GM23338 (cell line): ENCODE results near the gene NECAP2. TPM values are rescaled to one million over a fixed set of nuclear protein-coding genes. Genes with fewer than 3 reads are reported as not detected.
"Not testable (repeated sequence)": the region's sequence is repeated elsewhere in the genome, so short reads cannot be mapped to it uniquely, and the experiment has no call there.

Experiments used
- ATAC-seq: fragments of 200-7000 bp; cut with Tn5 transposase; 3 replicates; pipeline ENCODE4 v1.9.1; 2020
- DNase-seq: peaks from one replicate; pipeline ENCODE4 v3.0.0-alpha.2; 2015; ENCODE audit warnings: low spot score
- H2AFZ ChIP-seq: fragments of 200-600 bp; sonication (generic); 2 replicates; pipeline ENCODE4 v1.8.0; 2016; ENCODE audit warnings: antibody characterized with exemption, mild to moderate bottlenecking, moderate library complexity
- H3F3A ChIP-seq: fragments of 200-600 bp; sonication (generic); replicated peaks from 2 replicates; pipeline ENCODE4 v1.8.0; 2017; ENCODE audit warnings: antibody characterized with exemption, mixed run types, low read depth
- H3K27ac ChIP-seq: fragments of 200-600 bp; sonication (generic); 2 replicates; pipeline ENCODE4 v1.6.1; 2016; ENCODE audit warnings: low read depth
- H3K27me3 ChIP-seq: fragments of 200-600 bp; sonication (generic); 2 replicates; pipeline ENCODE4 v1.8.0; 2016; ENCODE audit warnings: mild to moderate bottlenecking, mixed run types, moderate library complexity; ENCODE audit not compliant: insufficient read depth
- H3K36me3 ChIP-seq: fragments of 200-600 bp; sonication (generic); 2 replicates; pipeline ENCODE4 v1.8.0; 2016; ENCODE audit warnings: mild to moderate bottlenecking; ENCODE audit not compliant: insufficient read depth
- H3K4me1 ChIP-seq: fragments of 200-600 bp; sonication (generic); 2 replicates; pipeline ENCODE4 v1.8.0; 2016; ENCODE audit warnings: mild to moderate bottlenecking, moderate library complexity; ENCODE audit not compliant: insufficient read depth
- H3K4me2 ChIP-seq: fragments of 200-600 bp; sonication (generic); 2 replicates; pipeline ENCODE4 v1.7.1; 2017; ENCODE audit warnings: mixed run types
- H3K4me3 ChIP-seq: fragments of 200-600 bp; sonication (generic); 2 replicates; pipeline ENCODE4 v1.6.1; 2016; ENCODE audit warnings: mixed run types
- H3K79me2 ChIP-seq: fragments of 200-600 bp; sonication (generic); replicated peaks from 2 replicates; pipeline ENCODE4 v1.8.0; 2017; ENCODE audit warnings: mild to moderate bottlenecking; ENCODE audit not compliant: insufficient read depth
- H3K9me2 ChIP-seq: fragments of 200-600 bp; sonication (generic); 2 replicates; pipeline ENCODE4 v1.8.0; 2017; ENCODE audit not compliant: insufficient read depth
- H4K20me1 ChIP-seq: fragments of 200-600 bp; sonication (generic); replicated peaks from 2 replicates; pipeline ENCODE4 v1.8.0; 2017; ENCODE audit warnings: mild to moderate bottlenecking; ENCODE audit not compliant: insufficient read depth
- H3K27ac Mint-ChIP-seq: 2 replicates; pipeline ENCODE4 v1.8.0; 2020; ENCODE audit warnings: inconsistent platforms, mild to moderate bottlenecking, moderate library complexity, mixed read lengths
- H3K27me3 Mint-ChIP-seq: 3 replicates; pipeline ENCODE4 v1.8.0; 2022; ENCODE audit warnings: low read depth, mild to moderate bottlenecking, moderate library complexity, mixed read lengths, inconsistent platforms; ENCODE audit not compliant: insufficient read depth, poor library complexity
- H3K36me3 Mint-ChIP-seq: 3 replicates; pipeline ENCODE4 v1.8.0; 2021; ENCODE audit warnings: low read depth, mild to moderate bottlenecking, inconsistent platforms, moderate library complexity, mixed read lengths
- H3K4me1 Mint-ChIP-seq: 3 replicates; pipeline ENCODE4 v1.8.0; 2020; ENCODE audit warnings: mild to moderate bottlenecking, inconsistent platforms, mixed read lengths
- H3K4me3 Mint-ChIP-seq: 3 replicates; pipeline ENCODE4 v1.8.0; 2021; ENCODE audit warnings: moderate library complexity, mild to moderate bottlenecking, inconsistent platforms, mixed read lengths
- H3K9me3 Mint-ChIP-seq: 3 replicates; pipeline ENCODE4 v1.8.0; 2020; ENCODE audit warnings: moderate library complexity, mild to moderate bottlenecking, inconsistent platforms, mixed read lengths
- CREB1 ChIP-seq: fragments of 250-450 bp; sonication (Bioruptor Pico); IDR thresholded peaks from 2 replicates; pipeline ENCODE4 v1.5.0; 2020; ENCODE audit warnings: low read depth, mild to moderate bottlenecking, moderate library complexity
- NANOG ChIP-seq: IDR thresholded peaks from 2 replicates; pipeline ENCODE4 v1.6.1; 2016; ENCODE audit warnings: antibody characterized with exemption, borderline replicate concordance
- POLR2AphosphoS5 ChIP-seq: IDR thresholded peaks from 2 replicates; pipeline ENCODE4 v1.6.1; 2016; ENCODE audit warnings: antibody characterized with exemption, low read depth
- STAT1 ChIP-seq: IDR thresholded peaks from one replicate; pipeline ENCODE4 v1.6.1; 2016; ENCODE audit warnings: antibody characterized with exemption; ENCODE audit not compliant: unreplicated experiment
- polyA plus RNA-seq: library from polyadenylated mRNA; unstranded; fragments of >200 nt; fragmentation: Nextera tagmentation; extraction: Ambion mirVana; gene quantifications from 2 replicates; pipeline ENCODE4 v1.2.1, GENCODE V29; 2016
- total RNA-seq: library from RNA; depleted of rRNA; stranded (reverse); fragments of >200 nt; shearing (Covaris generic); gene quantifications from 2 replicates; pipeline ENCODE4 v1.2.3, GENCODE V29; 2014
- TF ChIP-seq, protein P1 (sequence below): IDR thresholded peaks from 2 replicates; pipeline ENCODE4 v1.6.1; 2016; ENCODE audit warnings: antibody characterized with exemption
- TF ChIP-seq, protein P2 (sequence below): IDR thresholded peaks from one replicate; pipeline ENCODE4 v1.6.1; 2018; ENCODE audit warnings: antibody characterized with exemption; ENCODE audit not compliant: unreplicated experiment
- TF ChIP-seq, protein P3 (sequence below): fragments of 250-450 bp; sonication (Bioruptor Pico); IDR thresholded peaks from 2 replicates; pipeline ENCODE4 v1.5.0; 2020; ENCODE audit warnings: mild to moderate bottlenecking, moderate library complexity
- TF ChIP-seq, protein P4 (sequence below), 2 experiments: fragments of 200-600 bp in 1 of 2; sonication (generic) in 1 of 2; conservative IDR thresholded peaks; 2 replicates each; pipeline versions ENCODE4 v1.5.1 to v1.6.1; 2016 to 2017; ENCODE audit warnings: antibody characterized with exemption in 2 of 2, low read depth in 2 of 2, mild to moderate bottlenecking in 2 of 2, moderate library complexity in 1 of 2

Gene NECAP2
- total and polyA plus RNA-seq, 2 experiments from 2014 or later, result 20.2 to 28.9 TPM

DNA sequence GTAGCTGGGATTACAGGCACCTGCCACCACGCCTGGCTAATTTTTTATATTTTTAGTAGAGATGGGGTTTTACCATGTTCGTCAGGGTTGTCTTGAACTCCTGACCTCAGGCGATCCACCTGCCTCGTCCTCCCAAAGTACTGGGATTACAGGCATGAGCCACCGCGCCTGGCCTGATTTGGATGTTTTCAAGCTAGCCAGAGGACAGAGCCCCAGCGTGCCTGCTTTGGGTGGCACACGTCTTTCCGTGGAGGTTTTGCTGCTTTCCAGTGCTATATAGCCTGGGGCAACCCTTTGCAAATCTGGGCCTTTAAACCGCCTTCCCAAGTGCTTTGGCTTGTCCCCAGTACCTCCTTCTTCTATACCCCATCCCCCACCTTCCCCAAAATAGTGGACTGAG, 15.6 kb downstream of the NECAP2 start:
- not testable (repeated sequence) for H3F3A ChIP-seq, H3K4me3 Mint-ChIP-seq, H3K9me3 Mint-ChIP-seq, H3K4me2 ChIP-seq, H3K27ac ChIP-seq, H2AFZ ChIP-seq, DNase-seq, H3K27me3 Mint-ChIP-seq, H3K27me3 ChIP-seq, H3K27ac Mint-ChIP-seq, H3K4me1 Mint-ChIP-seq, H3K4me1 ChIP-seq, H4K20me1 ChIP-seq, H3K79me2 ChIP-seq, H3K4me3 ChIP-seq, H3K9me2 ChIP-seq, ATAC-seq
- peaks cover 22% of the 10 kb centered on the region for H3K36me3 ChIP-seq
- peaks cover 59% of the 10 kb centered on the region for H3K36me3 Mint-ChIP-seq

DNA sequence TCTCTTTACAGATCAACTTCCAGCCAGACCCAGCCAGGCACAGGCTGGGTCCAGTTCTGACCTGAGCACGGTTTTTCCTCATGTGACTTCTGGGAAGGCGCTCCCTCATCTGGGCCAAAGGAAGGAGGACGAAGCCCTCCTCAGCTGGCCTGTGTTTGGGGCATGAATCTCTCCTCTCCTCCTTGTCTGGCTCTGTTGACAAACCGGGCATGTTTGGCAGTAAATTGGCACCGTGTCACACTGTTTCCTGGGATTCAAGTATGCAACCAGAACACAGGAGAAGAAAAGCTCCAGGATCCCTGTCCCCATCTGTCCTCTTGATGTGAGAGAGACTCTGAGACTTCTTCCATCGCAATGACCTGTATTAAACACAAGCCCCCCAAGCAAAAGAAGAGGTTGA, 18.3 kb downstream of the NECAP2 start:
- Histone ChIP-seq H3K4me3 (no peak overlapping the region), H4K20me1 (no peaks in the 10 kb centered on the region; the same call in 1 of the 2 replicates), H3K36me3 (peaks cover 18% of the 10 kb centered on the region), H3K27ac (no peak overlapping the region), H3K79me2 (no peaks in the 10 kb centered on the region), H3K4me2 (no peak overlapping the region), H2AFZ (no peak overlapping the region), H3K4me1 (no peaks in the 10 kb centered on the region), H3K27me3 (no peaks in the 10 kb centered on the region), H3F3A (no peaks in the 10 kb centered on the region), H3K9me2 (no peaks in the 10 kb centered on the region)
- Mint-ChIP-seq H3K27ac (no peak overlapping the region), H3K4me1 (peaks cover 4% of the 10 kb centered on the region; the same call in 1 of the 3 replicates), H3K27me3 (peaks cover 2% of the 10 kb centered on the region), H3K9me3 (no peaks in the 10 kb centered on the region), H3K4me3 (no peak overlapping the region), H3K36me3 (peaks cover 53% of the 10 kb centered on the region)
- ATAC-seq (no peak), DNase-seq (no peak)
- TF ChIP-seq NANOG (no peak), POLR2AphosphoS5 (no peak), STAT1 (no peak), CREB1 (CRISPR knock-in tag) (no peak)
- TF ChIP-seq, protein P1, sequence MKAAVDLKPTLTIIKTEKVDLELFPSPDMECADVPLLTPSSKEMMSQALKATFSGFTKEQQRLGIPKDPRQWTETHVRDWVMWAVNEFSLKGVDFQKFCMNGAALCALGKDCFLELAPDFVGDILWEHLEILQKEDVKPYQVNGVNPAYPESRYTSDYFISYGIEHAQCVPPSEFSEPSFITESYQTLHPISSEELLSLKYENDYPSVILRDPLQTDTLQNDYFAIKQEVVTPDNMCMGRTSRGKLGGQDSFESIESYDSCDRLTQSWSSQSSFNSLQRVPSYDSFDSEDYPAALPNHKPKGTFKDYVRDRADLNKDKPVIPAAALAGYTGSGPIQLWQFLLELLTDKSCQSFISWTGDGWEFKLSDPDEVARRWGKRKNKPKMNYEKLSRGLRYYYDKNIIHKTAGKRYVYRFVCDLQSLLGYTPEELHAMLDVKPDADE, result no peak
- TF ChIP-seq, protein P2, sequence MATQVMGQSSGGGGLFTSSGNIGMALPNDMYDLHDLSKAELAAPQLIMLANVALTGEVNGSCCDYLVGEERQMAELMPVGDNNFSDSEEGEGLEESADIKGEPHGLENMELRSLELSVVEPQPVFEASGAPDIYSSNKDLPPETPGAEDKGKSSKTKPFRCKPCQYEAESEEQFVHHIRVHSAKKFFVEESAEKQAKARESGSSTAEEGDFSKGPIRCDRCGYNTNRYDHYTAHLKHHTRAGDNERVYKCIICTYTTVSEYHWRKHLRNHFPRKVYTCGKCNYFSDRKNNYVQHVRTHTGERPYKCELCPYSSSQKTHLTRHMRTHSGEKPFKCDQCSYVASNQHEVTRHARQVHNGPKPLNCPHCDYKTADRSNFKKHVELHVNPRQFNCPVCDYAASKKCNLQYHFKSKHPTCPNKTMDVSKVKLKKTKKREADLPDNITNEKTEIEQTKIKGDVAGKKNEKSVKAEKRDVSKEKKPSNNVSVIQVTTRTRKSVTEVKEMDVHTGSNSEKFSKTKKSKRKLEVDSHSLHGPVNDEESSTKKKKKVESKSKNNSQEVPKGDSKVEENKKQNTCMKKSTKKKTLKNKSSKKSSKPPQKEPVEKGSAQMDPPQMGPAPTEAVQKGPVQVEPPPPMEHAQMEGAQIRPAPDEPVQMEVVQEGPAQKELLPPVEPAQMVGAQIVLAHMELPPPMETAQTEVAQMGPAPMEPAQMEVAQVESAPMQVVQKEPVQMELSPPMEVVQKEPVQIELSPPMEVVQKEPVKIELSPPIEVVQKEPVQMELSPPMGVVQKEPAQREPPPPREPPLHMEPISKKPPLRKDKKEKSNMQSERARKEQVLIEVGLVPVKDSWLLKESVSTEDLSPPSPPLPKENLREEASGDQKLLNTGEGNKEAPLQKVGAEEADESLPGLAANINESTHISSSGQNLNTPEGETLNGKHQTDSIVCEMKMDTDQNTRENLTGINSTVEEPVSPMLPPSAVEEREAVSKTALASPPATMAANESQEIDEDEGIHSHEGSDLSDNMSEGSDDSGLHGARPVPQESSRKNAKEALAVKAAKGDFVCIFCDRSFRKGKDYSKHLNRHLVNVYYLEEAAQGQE, result no peak
- TF ChIP-seq, protein P3, sequence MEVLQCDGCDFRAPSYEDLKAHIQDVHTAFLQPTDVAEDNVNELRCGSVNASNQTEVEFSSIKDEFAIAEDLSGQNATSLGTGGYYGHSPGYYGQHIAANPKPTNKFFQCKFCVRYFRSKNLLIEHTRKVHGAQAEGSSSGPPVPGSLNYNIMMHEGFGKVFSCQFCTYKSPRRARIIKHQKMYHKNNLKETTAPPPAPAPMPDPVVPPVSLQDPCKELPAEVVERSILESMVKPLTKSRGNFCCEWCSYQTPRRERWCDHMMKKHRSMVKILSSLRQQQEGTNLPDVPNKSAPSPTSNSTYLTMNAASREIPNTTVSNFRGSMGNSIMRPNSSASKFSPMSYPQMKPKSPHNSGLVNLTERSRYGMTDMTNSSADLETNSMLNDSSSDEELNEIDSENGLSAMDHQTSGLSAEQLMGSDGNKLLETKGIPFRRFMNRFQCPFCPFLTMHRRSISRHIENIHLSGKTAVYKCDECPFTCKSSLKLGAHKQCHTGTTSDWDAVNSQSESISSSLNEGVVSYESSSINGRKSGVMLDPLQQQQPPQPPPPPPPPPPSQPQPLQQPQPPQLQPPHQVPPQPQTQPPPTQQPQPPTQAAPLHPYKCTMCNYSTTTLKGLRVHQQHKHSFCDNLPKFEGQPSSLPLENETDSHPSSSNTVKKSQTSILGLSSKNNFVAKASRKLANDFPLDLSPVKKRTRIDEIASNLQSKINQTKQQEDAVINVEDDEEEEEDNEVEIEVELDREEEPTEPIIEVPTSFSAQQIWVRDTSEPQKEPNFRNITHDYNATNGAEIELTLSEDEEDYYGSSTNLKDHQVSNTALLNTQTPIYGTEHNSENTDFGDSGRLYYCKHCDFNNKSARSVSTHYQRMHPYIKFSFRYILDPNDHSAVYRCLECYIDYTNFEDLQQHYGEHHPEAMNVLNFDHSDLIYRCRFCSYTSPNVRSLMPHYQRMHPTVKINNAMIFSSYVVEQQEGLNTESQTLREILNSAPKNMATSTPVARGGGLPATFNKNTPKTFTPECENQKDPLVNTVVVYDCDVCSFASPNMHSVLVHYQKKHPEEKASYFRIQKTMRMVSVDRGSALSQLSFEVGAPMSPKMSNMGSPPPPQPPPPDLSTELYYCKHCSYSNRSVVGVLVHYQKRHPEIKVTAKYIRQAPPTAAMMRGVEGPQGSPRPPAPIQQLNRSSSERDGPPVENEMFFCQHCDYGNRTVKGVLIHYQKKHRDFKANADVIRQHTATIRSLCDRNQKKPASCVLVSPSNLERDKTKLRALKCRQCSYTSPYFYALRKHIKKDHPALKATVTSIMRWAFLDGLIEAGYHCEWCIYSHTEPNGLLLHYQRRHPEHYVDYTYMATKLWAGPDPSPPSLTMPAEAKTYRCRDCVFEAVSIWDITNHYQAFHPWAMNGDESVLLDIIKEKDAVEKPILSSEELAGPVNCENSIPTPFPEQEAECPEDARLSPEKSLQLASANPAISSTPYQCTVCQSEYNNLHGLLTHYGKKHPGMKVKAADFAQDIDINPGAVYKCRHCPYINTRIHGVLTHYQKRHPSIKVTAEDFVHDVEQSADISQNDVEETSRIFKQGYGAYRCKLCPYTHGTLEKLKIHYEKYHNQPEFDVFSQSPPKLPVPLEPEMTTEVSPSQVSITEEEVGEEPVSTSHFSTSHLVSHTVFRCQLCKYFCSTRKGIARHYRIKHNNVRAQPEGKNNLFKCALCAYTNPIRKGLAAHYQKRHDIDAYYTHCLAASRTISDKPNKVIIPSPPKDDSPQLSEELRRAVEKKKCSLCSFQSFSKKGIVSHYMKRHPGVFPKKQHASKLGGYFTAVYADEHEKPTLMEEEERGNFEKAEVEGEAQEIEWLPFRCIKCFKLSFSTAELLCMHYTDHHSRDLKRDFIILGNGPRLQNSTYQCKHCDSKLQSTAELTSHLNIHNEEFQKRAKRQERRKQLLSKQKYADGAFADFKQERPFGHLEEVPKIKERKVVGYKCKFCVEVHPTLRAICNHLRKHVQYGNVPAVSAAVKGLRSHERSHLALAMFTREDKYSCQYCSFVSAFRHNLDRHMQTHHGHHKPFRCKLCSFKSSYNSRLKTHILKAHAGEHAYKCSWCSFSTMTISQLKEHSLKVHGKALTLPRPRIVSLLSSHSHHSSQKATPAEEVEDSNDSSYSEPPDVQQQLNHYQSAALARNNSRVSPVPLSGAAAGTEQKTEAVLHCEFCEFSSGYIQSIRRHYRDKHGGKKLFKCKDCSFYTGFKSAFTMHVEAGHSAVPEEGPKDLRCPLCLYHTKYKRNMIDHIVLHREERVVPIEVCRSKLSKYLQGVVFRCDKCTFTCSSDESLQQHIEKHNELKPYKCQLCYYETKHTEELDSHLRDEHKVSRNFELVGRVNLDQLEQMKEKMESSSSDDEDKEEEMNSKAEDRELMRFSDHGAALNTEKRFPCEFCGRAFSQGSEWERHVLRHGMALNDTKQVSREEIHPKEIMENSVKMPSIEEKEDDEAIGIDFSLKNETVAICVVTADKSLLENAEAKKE (CRISPR knock-in tag), result no peak
- TF ChIP-seq, protein P4, sequence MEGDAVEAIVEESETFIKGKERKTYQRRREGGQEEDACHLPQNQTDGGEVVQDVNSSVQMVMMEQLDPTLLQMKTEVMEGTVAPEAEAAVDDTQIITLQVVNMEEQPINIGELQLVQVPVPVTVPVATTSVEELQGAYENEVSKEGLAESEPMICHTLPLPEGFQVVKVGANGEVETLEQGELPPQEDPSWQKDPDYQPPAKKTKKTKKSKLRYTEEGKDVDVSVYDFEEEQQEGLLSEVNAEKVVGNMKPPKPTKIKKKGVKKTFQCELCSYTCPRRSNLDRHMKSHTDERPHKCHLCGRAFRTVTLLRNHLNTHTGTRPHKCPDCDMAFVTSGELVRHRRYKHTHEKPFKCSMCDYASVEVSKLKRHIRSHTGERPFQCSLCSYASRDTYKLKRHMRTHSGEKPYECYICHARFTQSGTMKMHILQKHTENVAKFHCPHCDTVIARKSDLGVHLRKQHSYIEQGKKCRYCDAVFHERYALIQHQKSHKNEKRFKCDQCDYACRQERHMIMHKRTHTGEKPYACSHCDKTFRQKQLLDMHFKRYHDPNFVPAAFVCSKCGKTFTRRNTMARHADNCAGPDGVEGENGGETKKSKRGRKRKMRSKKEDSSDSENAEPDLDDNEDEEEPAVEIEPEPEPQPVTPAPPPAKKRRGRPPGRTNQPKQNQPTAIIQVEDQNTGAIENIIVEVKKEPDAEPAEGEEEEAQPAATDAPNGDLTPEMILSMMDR (conservative IDR thresholded peaks at IDR 0.05; ENCODE audit: low read depth in 2 of 2), result no peak
